Putamen (tissue), 1 donor: ENCODE measurements around the gene AFDN.
A peak's percentile ranks its signal among the peaks of the same experiment; 100 is the strongest.
"Not testable (repeated sequence)": the region's sequence is repeated elsewhere in the genome, so short reads cannot be mapped to it uniquely, and the experiment has no call there.

Experiments used
- DNase-seq: peaks from one replicate; pipeline ENCODE4 v3.0.0-alpha.2; 2016; ENCODE audit warnings: low spot score

The AFDN gene

DNA sequence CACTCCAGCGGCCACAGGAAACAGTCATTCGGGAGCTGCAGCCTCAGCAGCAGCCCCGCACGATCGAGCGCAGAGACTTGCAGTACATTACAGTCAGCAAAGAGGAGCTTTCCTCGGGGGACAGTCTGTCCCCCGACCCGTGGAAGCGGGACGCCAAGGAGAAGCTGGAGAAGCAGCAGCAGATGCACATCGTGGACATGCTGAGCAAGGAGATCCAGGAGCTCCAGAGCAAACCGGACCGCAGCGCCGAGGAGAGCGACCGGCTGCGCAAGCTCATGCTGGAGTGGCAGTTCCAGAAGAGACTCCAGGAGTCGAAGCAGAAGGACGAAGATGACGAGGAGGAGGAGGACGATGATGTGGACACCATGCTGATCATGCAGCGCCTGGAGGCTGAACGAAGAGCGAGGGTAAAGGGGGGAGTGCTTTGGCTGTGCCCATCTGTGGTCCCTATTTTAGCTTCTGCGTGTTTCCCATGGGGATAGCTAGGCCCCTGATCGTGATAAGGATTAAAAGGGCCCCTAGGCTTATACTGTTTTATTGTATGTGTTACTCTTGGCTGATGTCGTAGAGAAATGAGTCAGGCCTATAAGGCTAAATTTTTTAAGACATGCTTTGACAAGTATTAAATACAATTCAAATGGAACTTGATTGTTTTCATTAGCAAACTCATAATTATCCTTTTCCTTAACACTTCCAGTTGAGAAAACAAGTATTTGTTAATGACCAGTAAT, 125.2 kb downstream of the AFDN start:
- no peak for DNase-seq

DNA sequence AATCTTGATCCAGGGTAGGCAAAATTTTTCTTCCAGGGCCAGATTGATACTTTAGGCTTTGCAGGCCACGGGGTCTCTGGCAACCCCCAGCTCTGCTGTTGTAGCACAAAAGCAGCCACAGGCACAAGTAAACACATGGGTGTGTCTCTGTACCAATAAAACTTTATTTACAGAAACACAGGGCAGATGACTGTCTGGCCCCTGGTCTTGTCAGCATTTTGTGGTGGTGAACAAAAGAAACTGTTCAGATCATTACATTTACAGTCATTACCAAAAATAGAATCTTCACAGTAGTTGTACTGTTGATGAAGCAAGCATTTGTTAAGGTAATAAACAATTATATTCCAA, 125.8 kb downstream of the AFDN start:
- no peak for DNase-seq

DNA sequence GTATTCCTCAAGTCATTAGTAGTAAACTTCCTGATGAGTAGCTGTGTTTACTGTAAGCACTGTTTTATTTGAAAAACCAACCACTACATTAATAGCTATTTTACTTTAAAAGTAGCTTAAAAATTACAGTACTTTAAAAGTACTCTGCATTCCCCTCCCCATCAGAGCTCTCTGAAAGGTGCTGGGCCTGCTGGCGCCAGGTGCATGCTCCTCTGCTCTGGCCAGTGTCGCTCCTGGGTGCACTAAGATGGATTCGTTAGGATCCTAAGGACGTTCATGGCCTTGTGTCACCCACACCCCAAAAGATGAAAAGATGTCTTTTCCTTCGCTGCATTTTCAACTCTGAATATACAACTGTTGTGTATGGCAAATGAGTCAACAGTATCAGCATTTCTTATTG, 126.8 kb downstream of the AFDN start:
- DNase-seq = no peak

DNA sequence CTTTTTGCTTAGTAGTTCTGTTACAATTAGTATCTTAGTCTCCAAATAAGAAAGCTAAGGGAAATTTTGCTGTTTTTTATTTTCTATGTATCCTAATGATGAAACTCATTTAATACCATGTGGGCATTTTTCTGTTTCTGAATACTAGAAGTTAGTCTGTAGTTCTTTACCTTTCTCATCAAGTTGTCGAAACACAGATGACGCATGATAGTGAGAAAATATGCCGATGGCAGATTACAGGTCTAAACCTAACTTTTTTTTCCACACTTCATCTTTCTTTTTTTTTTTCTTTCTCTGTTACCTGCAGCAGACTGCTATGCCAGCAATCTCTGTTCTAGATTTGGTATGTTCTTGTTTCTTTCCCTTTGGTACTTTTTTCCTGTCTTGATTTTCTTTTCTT, 127.4 kb downstream of the AFDN start:
- DNase-seq = no peak

DNA sequence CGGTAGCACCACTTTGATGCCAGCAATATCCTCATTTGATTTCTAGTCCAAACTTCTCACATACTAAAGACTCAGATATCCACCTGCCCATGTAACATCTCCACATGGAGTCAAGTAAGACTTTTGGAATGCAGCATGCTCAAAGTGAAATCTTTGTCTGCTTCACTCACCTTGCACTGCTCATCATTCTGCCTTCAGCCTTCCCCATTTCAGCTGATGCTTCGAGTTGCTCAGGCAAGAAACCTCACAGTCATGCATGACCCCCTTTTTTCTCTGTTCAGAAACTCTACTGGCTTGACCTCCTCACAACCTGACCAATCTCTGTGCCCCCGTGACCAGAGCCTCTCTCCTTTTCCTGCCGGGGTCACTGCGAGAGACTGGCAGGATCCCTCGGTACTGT, 129.8 kb downstream of the AFDN start:
- no peak for DNase-seq

DNA sequence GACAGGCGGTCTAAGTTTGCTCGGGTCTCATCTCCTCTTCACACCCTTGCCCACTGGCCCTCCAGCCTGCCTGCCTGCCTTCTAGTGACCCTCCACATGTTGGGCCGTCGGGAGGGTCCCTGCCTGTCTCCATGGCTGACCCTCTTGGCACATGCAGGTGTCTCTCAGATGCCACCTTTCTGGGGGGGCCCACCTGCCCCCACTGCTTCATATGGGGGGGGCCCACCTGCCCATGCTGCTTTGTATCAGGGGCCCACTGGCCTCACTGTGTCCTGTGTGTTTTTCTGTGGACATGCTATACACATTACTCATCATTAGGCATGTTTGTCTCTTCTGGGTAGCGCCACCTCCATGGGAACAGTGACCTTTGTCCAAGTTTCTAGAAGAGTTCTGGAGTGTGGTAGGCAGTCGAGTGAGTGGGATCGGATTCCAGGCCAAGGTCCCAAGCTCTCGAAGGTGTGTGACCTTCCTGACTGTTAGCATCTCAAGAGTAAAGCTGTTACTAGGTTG, 130.3 kb downstream of the AFDN start:
- DNase-seq = no peak

DNA sequence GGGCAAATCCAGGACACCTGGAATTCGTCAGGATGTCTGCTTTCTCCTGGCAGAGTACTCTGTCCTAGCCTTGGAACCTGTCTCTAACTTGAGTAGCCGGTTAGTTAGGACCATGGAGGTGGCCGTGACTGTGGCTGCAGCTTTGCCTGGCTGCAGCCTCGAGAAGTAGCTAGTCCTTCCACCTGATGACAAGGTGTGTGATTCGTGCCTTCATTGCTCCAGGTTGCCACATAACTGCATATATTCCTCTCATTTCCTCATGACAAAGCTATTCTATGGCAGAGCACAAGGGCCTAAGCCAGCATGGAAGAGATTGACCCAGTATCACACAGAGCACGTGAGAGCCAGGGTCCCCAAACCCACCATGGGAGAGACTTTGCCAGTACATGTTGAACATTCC, 130.9 kb downstream of the AFDN start:
- no peak for DNase-seq

DNA sequence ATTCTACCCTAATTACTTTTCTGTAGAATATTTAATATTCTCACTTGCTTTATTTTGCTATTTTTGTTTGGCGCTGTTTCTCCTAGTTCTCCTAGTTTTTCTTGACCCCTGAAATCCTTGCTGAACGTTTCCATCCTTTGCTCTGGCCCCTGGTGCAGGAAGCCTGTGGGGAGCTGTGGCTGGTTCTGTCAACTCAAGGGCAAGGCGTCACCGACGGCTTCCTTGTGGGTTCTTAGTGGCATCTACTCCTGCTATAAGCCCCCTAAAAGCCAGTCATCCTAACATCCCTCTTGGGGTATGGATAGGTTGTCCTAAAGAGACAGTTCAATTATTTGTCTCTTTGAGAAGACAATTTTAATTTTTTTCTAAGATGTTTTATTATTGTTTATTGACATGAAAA, 133.9 kb downstream of the AFDN start:
- DNase-seq = no peak

DNA sequence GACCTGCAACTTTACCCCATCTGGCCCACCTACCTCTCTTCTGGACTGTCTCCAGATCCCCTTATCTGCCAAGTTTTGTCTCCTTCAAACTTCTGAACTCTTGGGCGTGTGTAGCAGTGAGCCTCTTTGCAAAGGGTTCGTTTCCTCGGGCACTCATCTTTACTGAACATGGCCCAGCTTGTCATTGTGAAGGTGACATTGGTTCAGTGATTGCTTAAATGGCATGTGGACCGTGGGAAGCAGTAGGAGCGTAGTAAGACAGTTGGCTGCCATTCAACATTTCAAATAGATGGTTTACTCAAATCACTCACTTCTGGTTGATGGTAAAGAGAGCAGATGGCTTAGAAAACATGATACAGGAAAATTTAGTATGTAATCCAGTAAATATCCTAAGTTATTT, 136.0 kb downstream of the AFDN start:
- no peak for DNase-seq

DNA sequence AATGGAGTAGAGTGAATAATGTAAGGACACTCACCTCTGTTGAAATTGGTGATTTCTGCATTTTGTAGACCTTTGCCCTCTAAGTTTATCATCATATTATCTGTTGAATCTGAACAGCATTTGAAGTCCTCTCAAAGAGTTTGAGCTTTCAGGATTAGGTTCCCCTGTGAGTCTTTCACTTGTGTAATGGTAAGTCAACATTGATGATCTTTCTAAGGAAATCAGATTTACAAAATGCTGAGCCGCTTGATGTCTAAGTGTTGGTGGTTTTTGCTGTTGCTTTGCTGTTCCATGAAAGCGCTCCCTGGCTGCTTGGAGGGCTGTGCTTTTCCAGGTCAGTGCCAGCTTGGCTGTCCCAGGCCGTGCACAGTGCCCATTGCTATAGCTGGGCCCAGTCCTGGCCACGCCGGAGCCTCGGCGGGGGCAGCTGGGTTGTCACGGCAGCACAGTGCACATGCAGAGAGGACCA, 136.9 kb downstream of the AFDN start:
- peak; percentile 23 for DNase-seq

DNA sequence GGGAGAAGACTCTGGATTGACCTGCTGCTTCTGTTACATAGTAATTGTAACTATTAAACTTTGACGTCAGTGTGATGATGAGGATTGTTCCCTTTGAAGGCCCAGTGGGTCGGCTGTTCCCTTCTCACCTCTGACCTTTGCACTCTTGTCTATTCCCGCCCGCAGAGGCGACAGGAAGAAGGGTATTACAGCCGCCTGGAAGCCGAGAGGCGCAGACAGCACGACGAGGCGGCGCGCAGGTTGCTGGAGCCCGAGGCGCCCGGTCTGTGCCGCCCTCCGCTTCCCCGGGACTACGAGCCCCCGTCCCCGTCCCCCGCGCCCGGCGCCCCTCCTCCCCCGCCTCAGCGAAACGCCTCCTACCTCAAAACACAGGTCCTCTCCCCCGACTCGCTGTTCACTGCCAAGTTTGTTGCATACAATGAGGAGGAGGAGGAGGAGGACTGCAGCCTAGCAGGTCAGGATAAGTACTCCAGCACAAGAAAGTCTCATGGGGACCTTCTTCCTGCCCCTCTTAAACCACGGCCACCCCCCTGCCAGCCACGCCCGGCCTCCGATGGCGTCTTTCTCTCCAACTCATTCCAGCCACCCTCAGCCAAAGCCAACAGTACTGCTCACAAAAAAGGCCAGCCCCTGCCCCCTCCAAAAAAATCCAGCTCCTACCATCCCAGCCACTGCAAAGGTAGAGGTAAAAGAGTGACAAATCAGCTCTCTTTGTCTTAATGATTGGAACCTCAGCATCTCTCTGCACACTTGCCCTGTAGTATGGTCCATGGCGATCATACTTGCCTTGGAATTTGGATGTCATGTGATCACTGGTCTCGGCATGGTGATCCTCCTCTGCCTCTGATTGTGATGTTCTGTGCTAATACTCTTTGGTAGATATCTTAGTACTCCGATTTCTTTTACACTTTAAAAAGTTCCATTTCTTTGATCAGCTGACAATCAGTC, 139.2 kb downstream of the AFDN start:
- no peak for DNase-seq

DNA sequence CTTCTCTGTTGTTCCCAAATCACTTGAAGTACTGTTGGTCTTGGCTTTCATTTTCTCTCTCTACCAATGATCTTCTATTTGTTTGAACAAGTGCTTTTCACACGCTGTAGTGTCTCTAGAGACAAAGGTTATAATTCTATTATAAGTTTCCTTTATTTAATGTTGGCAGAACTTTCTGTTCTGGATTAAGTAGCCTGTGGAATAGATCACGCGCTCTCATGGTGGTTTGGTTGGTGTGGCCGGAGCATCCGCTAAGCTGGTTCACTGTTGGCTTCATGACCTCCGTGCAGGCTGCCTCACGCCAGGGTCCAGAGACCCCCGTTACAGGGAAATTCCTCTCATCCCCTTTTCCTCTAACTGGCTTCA, 139.8 kb downstream of the AFDN start:
- no peak for DNase-seq

DNA sequence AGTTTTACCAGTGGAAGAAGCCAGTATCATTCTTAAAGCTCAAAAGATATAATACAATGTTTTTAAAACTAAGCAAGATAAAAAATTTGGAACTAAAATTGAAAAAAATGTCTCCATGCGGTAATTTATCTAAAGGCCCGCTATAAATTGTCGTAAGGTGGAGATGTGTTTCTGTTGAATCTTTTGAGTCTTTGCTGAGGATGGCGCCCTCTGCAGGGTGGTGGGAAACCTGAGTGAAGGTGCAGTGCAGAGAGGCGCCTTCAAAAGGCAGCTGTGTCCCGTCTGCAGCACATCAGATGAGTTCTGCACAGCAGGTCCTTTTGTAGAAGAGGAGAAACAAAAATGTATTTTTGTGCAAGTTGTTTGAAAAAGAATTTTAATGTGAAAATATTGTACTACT, 141.4 kb downstream of the AFDN start:
- no peak for DNase-seq

DNA sequence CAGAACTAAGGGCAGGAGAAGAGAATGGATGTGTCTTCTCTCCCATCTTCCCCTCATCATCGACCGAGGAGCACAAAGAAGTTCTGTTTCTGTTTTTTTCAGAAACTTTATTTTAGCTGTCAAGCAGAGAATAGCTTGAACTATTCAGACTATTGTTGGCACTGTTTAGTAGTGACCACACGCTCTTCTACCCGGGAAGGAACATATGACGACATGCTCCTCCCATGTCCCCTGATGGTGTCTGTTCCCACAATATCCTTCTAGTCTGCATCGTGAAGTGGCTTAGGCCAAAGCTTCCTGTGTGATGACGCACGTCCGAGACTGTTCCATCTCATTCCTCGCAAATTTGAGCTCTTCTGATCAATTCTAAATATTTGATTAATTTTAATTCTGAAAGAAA, 143.5 kb downstream of the AFDN start:
- DNase-seq = peak; percentile 72

DNA sequence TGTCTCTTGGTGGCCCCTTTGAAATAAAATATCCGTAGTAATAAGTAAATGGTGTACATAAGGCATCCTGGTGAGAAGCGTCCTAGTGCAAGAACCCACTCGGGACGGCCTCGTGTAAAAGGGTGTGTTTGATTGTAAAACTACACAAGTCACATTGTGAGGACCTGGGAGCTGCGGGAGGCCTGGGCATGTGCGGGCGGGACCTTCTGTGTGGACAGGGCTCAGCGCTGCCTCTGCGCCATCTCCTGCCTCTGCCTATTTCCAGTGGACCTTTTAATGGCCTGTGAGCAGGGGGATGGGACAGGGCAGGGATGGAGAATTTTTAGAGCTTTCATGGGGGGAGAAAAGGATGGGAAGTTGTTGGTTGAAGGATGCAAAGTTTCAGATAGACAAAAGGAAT, 145.5 kb downstream of the AFDN start:
- no peak for DNase-seq

DNA sequence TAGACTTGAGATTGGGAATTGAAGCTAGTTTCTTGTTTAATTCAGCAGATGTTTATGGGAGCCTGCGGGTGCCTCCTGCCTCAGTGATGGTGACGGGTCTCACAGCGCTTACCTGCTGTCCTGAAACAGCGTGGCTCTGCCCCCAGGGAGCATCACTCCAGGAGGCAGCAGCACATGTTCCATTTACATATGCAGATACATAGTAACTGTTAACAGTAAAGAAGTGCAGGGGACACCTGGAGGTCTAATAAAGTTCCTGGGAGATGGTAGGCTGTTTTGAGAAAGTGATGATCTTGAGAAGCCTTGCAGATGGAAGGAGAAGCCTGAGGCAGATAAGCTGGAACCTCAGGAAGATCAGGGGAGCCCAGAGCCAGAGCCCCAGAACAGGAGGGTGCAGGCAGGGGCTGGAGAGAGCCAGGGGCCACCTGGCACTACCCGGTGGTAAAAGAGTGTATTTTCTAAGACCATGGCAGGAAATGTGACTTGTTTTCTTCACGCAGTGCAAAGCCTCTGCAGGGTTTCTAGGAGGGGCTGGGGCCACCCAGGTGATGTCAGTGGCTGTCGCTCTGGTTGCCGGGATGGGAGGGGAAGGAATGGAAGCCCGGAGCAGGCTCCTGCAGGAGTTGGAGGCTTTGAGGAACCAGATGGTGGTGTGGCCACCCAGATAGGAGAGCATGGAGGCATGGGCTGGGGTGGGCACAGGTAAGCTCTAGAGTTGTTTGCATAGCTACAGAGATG, 146.6 kb downstream of the AFDN start:
- DNase-seq = no peak

DNA sequence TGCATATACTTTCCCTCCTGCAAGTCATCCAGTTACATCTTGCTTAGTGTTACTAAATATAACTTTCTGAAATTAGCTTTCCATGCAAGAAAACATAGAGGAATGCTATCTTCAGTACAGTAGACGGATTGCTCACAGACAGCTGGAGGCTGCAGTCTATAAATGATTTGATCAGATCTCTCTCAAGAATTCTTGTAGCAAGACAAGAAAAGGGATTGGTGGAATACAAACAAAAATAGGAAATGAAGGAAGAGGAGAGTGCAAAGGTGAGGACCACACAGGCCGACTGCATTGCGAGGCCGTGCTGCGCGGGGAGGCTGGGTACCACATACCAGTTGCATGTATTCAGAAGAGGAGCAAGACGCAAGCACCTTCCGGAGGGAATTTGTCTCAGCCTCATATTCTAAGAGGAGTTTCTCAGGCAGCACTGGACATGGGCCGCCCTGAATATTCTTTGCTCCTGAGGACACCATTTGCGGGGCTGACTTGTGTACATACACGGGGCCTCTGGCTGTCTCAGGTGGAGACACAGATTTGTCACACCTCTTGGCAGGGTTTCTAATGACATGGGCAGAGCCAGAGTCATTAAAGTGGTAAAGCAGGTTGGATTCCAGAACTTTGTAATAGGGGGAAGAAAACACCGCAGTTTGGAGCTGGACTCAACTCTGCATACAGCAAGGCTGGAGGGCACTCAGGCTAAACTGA, 148.1 kb downstream of the AFDN start:
- no peak for DNase-seq

DNA sequence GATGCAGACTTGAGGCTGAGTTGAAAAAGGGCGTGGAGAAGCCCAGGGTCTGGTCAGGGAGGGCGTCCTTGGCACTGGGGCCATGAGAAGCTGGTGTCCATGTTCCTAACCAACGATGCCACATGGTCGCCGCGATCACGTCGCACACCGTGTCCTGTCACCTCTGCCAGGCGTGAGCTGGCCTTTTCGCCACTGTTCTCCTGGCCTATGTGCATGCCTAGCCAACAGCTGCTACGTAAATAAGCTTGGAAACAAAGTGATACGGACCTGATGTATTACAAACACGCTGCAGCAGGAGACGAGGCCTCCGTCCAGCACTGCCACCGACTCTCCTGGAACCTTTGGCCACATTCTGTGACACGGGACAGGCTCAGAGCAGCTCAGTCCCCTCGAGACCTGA, 148.7 kb downstream of the AFDN start:
- DNase-seq = no peak

DNA sequence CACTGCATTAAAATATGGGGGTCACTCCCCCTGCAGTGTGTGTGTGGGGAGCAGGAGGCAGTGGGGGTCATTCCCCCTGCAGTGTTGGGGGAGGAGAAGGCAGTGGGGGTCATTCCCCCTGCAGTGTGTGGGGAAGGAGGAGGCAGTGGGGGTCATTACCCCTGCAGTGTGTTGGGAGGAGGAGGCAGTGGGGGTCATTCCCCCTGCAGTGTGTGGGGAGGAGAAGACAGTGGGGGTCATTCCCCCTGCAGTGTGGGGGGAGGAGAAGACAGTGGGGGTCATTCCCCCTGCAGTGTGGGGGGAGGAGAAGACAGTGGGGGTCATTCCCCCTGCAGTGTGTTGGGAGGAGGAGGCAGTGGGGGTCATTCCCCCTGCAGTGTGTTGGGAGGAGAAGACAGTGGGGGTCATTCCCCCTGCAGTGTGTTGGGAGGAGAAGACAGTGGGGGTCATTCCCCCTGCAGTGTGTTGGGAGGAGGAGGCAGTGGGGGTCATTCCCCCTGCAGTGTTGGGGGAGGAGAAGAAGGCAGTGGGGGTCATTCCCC, 149.5 kb downstream of the AFDN start:
- not testable (repeated sequence) for DNase-seq

DNA sequence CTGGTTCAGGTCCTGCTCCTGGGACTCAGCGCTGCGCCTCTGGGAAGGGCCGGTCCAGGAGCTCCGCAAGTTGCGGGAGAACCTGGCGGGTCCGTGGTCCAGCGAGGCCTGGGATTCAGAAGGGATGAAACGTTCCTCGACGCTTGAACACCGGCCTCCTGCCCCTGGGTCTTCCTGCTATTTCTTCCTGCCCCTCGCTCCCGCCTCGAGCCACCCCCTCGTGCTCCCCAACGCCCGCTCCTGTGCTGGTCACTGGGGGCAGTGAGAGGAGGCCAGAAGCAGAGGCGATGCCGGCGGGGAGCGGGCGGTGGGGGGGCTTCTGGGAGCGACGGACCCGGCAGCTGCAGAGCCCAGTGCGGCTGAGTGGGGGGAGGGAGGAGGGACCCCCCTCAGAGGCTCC, 150.0 kb downstream of the AFDN start:
- no peak for DNase-seq

DNA sequence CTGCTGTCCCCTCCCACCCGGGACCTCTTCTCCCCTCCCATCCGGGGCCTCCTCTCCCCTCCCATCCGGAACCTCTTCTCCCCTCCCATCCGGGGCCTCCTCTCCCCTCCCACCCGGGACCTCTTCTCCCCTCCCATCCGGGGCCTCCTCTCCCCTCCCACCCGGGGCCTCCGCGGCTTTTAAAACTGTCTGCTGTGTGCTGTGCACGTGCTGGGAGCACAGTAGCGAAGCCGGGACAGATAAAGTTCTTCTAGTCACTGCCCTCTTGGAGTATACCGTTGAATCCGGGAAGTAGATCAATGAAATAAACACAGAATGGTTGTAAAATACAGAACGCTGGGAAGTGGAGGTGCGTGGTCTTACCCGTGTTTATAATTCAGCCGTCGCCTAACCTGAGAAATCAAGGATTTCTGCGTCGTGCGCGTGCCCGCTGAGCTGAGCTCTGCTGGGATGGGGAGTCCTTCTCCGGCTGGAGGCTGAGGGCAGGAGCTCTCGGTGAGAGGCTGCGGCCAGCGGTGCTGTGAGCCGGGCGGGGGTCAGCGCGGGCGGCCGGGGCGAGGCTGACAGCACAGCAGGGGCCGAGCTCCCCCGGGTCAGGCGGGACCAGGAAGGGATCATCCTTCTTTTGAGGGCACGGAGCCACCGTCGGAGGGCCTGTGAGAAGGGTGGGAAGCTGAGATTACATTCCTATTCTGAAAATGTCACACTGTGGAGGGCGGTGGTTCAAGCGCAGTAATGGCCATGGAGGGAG, 151.2 kb downstream of the AFDN start:
- DNase-seq = no peak
